Fibroblast of pulmonary artery (primary cell): ENCODE measurements around the gene FBF1.

ENCODE experiments used
- DNase-seq: peaks from one replicate; pipeline ENCODE4 v3.0.0-alpha.2; 2010; ENCODE audit warnings: low read depth
- H3K4me3 ChIP-seq: replicated peaks from 2 replicates; pipeline ENCODE4 v1.5.1; 2011; ENCODE audit warnings: low read depth, mild to moderate bottlenecking, control low read depth, low read length, moderate library complexity
- TF ChIP-seq, protein P1 (sequence below): IDR thresholded peaks from 2 replicates; pipeline ENCODE4 v1.5.1; 2011; ENCODE audit warnings: mild to moderate bottlenecking, control low read depth, low read length, inconsistent platforms; ENCODE audit errors: missing control alignments

The FBF1 gene

DNA sequence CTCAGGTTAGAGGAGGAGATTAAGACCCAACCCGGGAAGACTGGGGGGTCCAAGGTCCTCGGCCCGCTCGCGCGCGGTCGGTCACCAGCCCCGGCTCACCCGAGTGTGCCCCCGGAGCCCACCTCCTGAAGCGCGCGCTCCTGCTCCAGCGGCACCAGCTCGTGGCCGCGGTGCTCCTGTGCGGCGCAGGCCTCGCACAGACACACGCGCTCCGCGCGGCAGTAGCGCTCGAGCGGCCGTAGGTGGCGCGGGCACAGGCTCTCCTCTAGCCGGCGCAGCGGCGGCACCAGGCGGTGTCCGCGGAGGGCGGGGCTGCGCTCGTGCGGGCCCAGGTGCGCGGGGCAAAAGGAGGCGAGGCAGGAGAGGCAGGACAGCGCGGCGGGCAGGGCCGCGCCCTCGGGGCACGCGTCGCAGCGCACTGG is 63.1 kb downstream of the FBF1 start:
- peak overlapping the region; percentile 90 for H3K4me3 ChIP-seq
- peak; percentile 73 for DNase-seq
- TF ChIP-seq, protein P1, sequence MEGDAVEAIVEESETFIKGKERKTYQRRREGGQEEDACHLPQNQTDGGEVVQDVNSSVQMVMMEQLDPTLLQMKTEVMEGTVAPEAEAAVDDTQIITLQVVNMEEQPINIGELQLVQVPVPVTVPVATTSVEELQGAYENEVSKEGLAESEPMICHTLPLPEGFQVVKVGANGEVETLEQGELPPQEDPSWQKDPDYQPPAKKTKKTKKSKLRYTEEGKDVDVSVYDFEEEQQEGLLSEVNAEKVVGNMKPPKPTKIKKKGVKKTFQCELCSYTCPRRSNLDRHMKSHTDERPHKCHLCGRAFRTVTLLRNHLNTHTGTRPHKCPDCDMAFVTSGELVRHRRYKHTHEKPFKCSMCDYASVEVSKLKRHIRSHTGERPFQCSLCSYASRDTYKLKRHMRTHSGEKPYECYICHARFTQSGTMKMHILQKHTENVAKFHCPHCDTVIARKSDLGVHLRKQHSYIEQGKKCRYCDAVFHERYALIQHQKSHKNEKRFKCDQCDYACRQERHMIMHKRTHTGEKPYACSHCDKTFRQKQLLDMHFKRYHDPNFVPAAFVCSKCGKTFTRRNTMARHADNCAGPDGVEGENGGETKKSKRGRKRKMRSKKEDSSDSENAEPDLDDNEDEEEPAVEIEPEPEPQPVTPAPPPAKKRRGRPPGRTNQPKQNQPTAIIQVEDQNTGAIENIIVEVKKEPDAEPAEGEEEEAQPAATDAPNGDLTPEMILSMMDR, result peak; percentile 30

DNA sequence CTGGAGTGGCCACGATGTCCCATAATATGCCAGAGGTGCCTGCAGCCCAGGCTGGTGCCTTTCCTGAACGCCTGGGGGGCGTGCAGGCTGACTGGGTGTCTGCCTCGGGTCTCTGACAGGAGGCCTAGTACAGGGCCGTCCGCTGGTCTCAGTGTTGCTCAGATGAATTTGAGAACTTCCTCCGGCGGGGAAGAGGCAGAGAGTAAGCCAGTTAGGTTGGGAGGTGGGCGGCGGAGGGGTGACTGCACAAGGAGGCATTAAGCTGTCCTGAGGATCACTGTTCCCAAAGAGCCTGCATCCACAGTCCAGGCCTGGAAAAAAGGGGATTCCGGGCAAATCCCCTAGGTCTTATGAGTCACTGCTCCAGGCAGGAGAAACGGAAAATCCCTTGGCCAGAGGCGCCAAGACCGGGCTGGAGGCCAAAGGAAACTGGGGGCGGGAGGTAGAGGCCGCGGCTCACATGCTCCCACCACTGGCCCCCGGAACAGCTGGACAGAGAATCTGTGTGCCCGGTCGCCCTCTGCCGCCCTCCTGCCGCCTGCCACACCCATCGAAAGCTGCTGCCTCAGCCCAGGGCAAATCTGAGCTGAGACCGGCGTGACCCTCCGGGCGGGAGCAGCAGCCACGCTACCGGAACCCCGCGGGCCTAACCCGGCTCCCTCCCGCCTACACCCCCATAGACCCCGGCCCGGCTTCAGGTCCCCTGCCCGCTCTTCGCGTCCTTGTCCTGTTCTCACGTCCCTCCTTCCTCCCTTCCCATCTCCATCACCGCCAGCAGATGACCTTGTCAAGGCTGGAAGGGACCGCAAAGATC is 63.7 kb downstream of the FBF1 start:
- H3K4me3 ChIP-seq, result peak overlapping the region; percentile 90
- TF ChIP-seq, protein P1, result peak; percentile 8
- peak; percentile 98 for DNase-seq

DNA sequence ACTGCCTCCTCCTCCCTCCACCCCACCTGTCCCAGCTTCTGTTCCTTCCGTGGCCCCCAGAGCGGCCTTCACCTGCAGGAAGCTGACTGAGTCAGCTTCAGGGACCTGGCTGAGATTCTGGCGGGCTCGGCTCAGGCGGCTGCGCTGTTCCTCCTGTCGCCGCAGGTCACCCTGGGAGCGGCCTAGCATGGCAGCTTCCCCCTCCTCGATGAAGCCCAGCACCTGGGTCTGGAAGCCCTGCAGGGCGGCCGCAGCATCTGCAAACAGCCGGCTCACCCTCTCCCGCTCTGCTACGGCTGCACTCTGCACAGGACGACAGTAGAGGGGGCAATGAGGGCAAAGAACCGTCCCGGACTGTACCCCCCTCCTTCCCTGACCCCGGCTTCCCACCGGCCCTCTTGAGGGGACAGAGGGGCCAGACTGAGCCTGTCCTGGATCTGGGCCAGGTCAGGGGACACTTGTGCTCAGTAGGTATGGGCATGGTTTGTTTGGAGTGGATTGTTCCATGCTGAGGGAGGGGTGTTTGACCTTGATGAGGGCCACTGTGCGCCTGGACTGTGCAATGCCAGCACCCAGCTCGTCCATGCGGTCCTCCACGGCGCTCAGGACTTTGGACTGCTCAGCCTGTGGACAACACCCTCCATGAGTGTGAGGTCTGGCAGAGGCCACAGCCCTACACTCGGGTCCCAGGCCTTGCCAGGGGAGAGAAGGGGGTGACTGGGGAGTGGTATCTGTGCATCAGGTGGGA is 64.5 kb downstream of the FBF1 start:
- TF ChIP-seq, protein P1, result peak; percentile 14
- peak overlapping the region; percentile 90 for H3K4me3 ChIP-seq
- no peak for DNase-seq

DNA sequence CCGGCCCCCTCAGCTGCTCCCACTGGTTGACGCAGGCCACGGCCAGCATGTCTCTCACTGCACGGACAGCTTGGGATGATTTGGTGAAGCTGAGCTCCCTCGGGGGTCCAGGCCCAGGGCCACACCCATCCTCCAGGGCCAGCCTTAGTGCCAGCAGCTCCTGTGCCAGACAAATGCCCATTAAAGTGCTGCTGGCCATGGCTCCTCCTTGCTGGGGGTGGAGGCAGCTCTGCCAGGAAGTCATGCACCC is 65.0 kb downstream of the FBF1 start:
- TF ChIP-seq, protein P1, result no peak
- no peak for DNase-seq
- peak overlapping the region; percentile 90 for H3K4me3 ChIP-seq

DNA sequence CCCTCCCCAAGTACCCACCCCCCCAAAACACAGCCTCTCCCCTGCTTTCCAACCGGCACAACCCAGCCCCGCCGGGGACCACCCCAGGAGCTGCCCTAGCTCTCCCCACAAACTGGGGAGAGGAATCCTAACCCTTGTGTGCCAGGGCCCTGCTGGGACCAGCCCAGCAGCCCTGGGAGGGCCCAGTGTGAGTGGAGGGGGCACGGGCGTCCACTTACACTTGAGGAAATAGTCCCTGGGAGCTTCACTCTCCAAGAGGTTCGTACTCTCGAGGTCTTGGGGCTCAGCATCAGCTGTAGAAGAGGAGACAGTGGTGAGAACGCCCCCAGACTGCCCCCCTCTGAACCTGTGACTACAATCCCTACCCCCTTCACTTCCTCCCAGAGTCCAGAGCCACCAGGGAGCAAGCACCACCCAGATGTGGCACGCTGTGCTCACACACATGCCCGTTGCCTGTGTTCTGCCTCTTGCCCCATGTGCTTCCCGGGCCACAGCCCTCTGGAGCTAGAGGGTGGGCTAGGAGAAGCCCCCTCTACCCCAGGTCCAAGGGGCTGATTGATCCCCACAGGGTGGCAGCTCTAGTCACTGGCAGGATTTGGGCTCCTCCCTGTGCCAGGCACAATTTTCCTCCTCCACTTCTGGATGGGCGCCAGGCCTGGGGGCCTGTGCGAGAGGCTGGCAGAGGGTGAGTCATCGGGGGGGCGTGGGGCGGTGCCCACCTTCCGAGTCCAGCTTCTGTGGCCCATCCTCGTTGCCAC is 65.5 kb downstream of the FBF1 start:
- no peak for DNase-seq
- H3K4me3 ChIP-seq, result no peak overlapping the region
- TF ChIP-seq, protein P1, result no peak

DNA sequence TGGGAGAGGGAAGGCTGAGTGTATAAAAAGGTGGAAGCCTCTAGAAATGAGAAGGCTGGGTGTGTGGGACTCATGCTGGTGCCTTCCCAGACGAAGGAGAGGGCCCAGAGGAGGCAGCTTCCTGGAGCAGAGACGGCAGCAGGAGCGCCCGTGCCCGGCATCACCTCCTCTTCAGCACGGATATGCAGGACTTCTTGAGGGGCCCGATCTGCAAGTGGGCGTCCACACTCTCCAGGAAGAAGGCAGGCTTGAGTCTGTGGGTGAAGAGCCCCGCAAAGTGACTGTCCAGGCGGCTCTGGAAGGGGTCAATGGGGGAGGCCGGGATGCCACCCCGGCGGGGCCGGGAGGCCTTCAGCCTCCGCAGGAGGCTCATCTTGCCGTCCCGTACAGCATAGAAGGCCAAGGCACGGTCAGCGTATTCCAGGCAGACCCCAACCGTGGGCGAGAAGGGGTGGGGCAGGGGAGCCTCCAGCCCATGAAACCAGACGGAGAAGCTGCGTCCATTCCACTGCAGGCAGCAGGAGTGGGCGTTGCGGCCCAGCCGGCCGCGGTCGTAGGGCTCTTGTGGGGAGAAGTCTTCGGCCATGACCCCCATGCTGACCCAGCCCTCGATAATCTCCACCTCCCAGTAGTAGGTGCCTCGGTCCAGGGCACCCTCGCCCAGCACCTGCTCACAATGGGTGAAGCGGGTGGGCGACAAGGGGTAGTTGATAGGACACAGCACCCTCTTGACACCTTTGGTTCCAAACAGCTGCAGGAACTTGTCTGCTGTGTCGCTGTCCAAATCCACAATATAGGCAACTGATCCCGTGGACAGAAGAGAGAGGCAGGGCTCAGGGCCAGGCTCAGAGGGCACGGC is 66.3 kb downstream of the FBF1 start:
- no peak overlapping the region for H3K4me3 ChIP-seq
- no peak for DNase-seq
- TF ChIP-seq, protein P1, result no peak
